T-cell (primary cell): ENCODE measurements around the gene ACTL6B. TPM values are rescaled to one million over a fixed set of nuclear protein-coding genes. Genes with fewer than 3 reads are reported as not detected.

Source experiments
- ATAC-seq, 4 experiments: fragments of 200-7000 bp in 3 of 4; fragments of 150-1000 bp in 1 of 4; cut with Tn5 transposase; replicated peaks in 1 of 4; 1 replicate in 3 of 4; 2 replicates in 1 of 4; pipeline ENCODE4 v1.10.0; 2021; ENCODE audit warnings: moderate library complexity in 3 of 4, mild to moderate bottlenecking in 2 of 4, moderate number of reproducible peaks in 1 of 4
- CTCF ChIA-PET, 2 donors: fragments of 300-600 bp; sonication (Branson Sonifier 250); formaldehyde crosslinking; loops; one replicate each; lab custom pipeline; 2022; ENCODE audit warnings: antibody characterized with exemption in 2 of 2; lab: Charles Lee
- POLR2A ChIA-PET, 2 donors: fragments of 300-600 bp; sonication (Branson Sonifier 250); formaldehyde crosslinking; loops; one replicate each; lab custom pipeline; 2022; ENCODE audit warnings: antibody characterized with exemption in 2 of 2; lab: Charles Lee
- DNase-seq, 35 experiments: peaks; one replicate each; pipeline versions ENCODE4 v3.0.0 to v3.0.0-alpha.2; 2013 to 2023
- H3K27ac ChIP-seq: one replicate; pipeline ENCODE4 v1.5.1; 2013; ENCODE audit warnings: low read length
- H3K27me3 ChIP-seq, 2 experiments: replicated peaks in 1 of 2; 1 replicate in 1 of 2; 2 replicates in 1 of 2; pipeline versions ENCODE4 v1.6.1 to v1.7.0; 2013; ENCODE audit warnings: low read length in 1 of 2, mixed read lengths in 1 of 2; ENCODE audit not compliant: control insufficient read depth in 2 of 2, insufficient read depth in 2 of 2; ENCODE audit errors: extremely low read depth in 1 of 2
- H3K36me3 ChIP-seq, 2 donors: 1 replicate in 1 of 2; 2 replicates in 1 of 2; pipeline versions ENCODE4 v1.6.1 to v1.7.0; 2013; ENCODE audit warnings: low read length in 1 of 2; ENCODE audit not compliant: control insufficient read depth in 2 of 2, insufficient read depth in 1 of 2; ENCODE audit errors: extremely low read depth in 1 of 2
- H3K4me1 ChIP-seq, 2 experiments: 1 replicate in 1 of 2; 2 replicates in 1 of 2; pipeline versions ENCODE4 v1.6.1 to v1.7.0; 2013; ENCODE audit warnings: low read length in 2 of 2, mixed read lengths in 1 of 2; ENCODE audit not compliant: insufficient read depth in 2 of 2, control insufficient read depth in 1 of 2; ENCODE audit errors: extremely low read depth in 1 of 2
- H3K4me3 ChIP-seq, 2 donors: 1 replicate in 1 of 2; 2 replicates in 1 of 2; pipeline versions ENCODE4 v1.5.1 to v1.7.0; 2013; ENCODE audit warnings: mild to moderate bottlenecking in 2 of 2, low read length in 1 of 2, moderate library complexity in 1 of 2; ENCODE audit not compliant: control insufficient read depth in 1 of 2; ENCODE audit errors: extremely low read depth in 1 of 2
- H3K9me3 ChIP-seq: 2 replicates; pipeline ENCODE4 v1.7.0; 2013
- H3K27ac Mint-ChIP-seq, 2 donors: one replicate each; pipeline ENCODE4 v1.8.0; 2020 to 2021; ENCODE audit warnings: mild to moderate bottlenecking in 2 of 2, mixed read lengths in 2 of 2
- H3K27me3 Mint-ChIP-seq, 2 donors: one replicate each; pipeline ENCODE4 v1.8.0; 2021 to 2022; ENCODE audit warnings: mixed read lengths in 2 of 2
- H3K36me3 Mint-ChIP-seq: one replicate; pipeline ENCODE4 v1.8.0; 2021; ENCODE audit warnings: mixed read lengths
- H3K4me1 Mint-ChIP-seq, 3 donors: one replicate each; pipeline ENCODE4 v1.8.0; 2020 to 2022; ENCODE audit warnings: mixed read lengths in 3 of 3, mild to moderate bottlenecking in 1 of 3
- H3K4me3 Mint-ChIP-seq, 3 donors: one replicate each; pipeline ENCODE4 v1.8.0; 2020 to 2022; ENCODE audit warnings: mild to moderate bottlenecking in 3 of 3, mixed read lengths in 3 of 3, moderate library complexity in 3 of 3
- H3K9me3 Mint-ChIP-seq, 3 donors: one replicate each; pipeline ENCODE4 v1.8.0; 2020 to 2022; ENCODE audit warnings: mixed read lengths in 3 of 3
- WGBS: methylation state at CpG from one replicate; pipeline ENCODE4 v1.1.5; 2013; ENCODE audit warnings: missing lambda C conversion rate; ENCODE audit not compliant: insufficient coverage; 5-methylcytosine and 5-hydroxymethylcytosine counted together
- total RNA-seq, 35 experiments: library from RNA in 6 of 35; stranded (reverse) in 6 of 35; fragments of 120-200 nt in 1 of 35; gene quantifications; one replicate each; pipeline versions ENCODE4 v1.2.1 to v1.2.4 and lab custom pipeline; 2013 to 2026

Gene ACTL6B
- total RNA-seq, 5 donors from 2014 or later (not counting 1 experiment from before 2014, with no cell fraction given): not detected

GRCh38 chr7:100681491-100682227 lies 25.4 kb upstream of the ACTL6B start:
- H3K4me3 ChIP-seq: no peak overlapping the region
- ATAC-seq: peak in 2 of 4 experiments; percentile 16 to 28
- peaks cover 34 to 83% of the 10 kb centered on the region in 2 donors for H3K36me3 ChIP-seq
- DNase-seq: no peak
- no peak overlapping the region for H3K27ac ChIP-seq
- 76% methylated on average over 25 of the region's 29 CpGs for WGBS
- Mint-ChIP-seq H3K9me3 (no peaks in the 10 kb centered on the region), H3K4me1 (peaks cover 34 to 41% (median 37%) of the 10 kb centered on the region in 3 donors), H3K36me3 (peaks cover 22% of the 10 kb centered on the region), H3K27me3 (no peaks in the 10 kb centered on the region), H3K4me3 (peak overlapping the region in 1 of 3 donors; percentile 40), H3K27ac (peak overlapping the region; percentile 36 to 55)
- CTCF ChIA-PET: interaction anchor here (1.7 to 1.9 kb wide), 2 partner anchors 10 to 49 kb away, joined by 3 to 8 read pairs; no protein-coding TSS in a partner anchor
- H3K27me3 ChIP-seq: no peaks in the 10 kb centered on the region
- H3K4me1 ChIP-seq: peaks cover 9 to 55% of the 10 kb centered on the region in 2 experiments
- POLR2A ChIA-PET: no interaction called here
- H3K9me3 ChIP-seq: no peaks in the 10 kb centered on the region

- Histone ChIP-seq H3K27me3 (no peaks in the 10 kb centered on the region), H3K27ac (peak overlapping the region; percentile 1), H3K36me3 (peaks cover 38 to 80% of the 10 kb centered on the region in 2 donors), H3K4me3 (no peak overlapping the region), H3K4me1 (peaks cover 11 to 63% of the 10 kb centered on the region in 2 experiments), H3K9me3 (no peaks in the 10 kb centered on the region)
- peak overlapping the region in 1 of 3 donors; percentile 22 for H3K4me3 Mint-ChIP-seq
- H3K4me1 Mint-ChIP-seq: peaks cover 38 to 44% (median 42%) of the 10 kb centered on the region in 3 donors
- no peaks in the 10 kb centered on the region for H3K9me3 Mint-ChIP-seq
- CTCF ChIA-PET: interaction anchor here (0.6 to 1.9 kb wide), 5 partner anchors 10 to 59 kb away, joined by 3 to 8 read pairs (median 8); no protein-coding TSS in a partner anchor
- peaks cover 22% of the 10 kb centered on the region for H3K36me3 Mint-ChIP-seq
- POLR2A ChIA-PET: interaction anchor here (0.5 to 1.4 kb wide), 4 partner anchors 8 to 514 kb away, joined by 3 to 14 read pairs (median 4); no protein-coding TSS in a partner anchor
- DNase-seq (no peak), ATAC-seq (no peak)
- peak overlapping the region; percentile 28 to 59 for H3K27ac Mint-ChIP-seq
- H3K27me3 Mint-ChIP-seq: no peaks in the 10 kb centered on the region
- 91% methylated on average over 16 of the region's 18 CpGs for WGBS
These were observed 24.5 kb upstream of the ACTL6B start for GRCh38 chr7:100680576-100681271.

- H3K4me3 ChIP-seq: no peak overlapping the region
- H3K9me3 ChIP-seq: no peaks in the 10 kb centered on the region
- POLR2A ChIA-PET: interaction anchor here (0.5 to 1.4 kb wide), 4 partner anchors 9 to 515 kb away, joined by 3 to 14 read pairs (median 4); no protein-coding TSS in a partner anchor
- Mint-ChIP-seq H3K36me3 (peaks cover 18% of the 10 kb centered on the region), H3K4me3 (peak overlapping the region in 1 of 3 donors; percentile 22), H3K4me1 (peaks cover 38 to 44% (median 42%) of the 10 kb centered on the region in 3 donors), H3K27me3 (no peaks in the 10 kb centered on the region), H3K9me3 (no peaks in the 10 kb centered on the region), H3K27ac (peak overlapping the region; percentile 28 to 34)
- H3K36me3 ChIP-seq: peaks cover 33 to 73% of the 10 kb centered on the region in 2 donors
- H3K4me1 ChIP-seq: peaks cover 11 to 63% of the 10 kb centered on the region in 2 experiments
- DNase-seq (no peak), ATAC-seq (no peak)
- 100% methylated on average over 4 of the region's 13 CpGs for WGBS
- H3K27me3 ChIP-seq: no peaks in the 10 kb centered on the region
- no peak overlapping the region for H3K27ac ChIP-seq
- CTCF ChIA-PET: interaction anchor here (0.7 to 1.9 kb wide), 4 partner anchors 10 to 58 kb away, joined by 3 to 8 read pairs (median 8); no protein-coding TSS in a partner anchor
These were observed 23.8 kb upstream of the ACTL6B start for GRCh38 chr7:100679927-100680575.

- Mint-ChIP-seq H3K4me3 (peak overlapping the region in 1 of 3 donors; percentile 38), H3K27ac (peak overlapping the region; percentile 34 to 76), H3K36me3 (peaks cover 18% of the 10 kb centered on the region), H3K4me1 (peaks cover 38 to 44% (median 42%) of the 10 kb centered on the region in 3 donors), H3K9me3 (no peaks in the 10 kb centered on the region), H3K27me3 (no peaks in the 10 kb centered on the region)
- H3K27me3 ChIP-seq: no peaks in the 10 kb centered on the region
- peaks cover 26 to 66% of the 10 kb centered on the region in 2 donors for H3K36me3 ChIP-seq
- ChIA-PET POLR2A (interaction anchor here in 1 of 2 donors (1.4 kb wide), 1 partner anchor 10 kb away, joined by 5 read pairs; no protein-coding TSS in a partner anchor), CTCF (interaction anchor here in 1 of 2 donors (1.7 kb wide), 1 partner anchor 47 kb away, joined by 3 read pairs; no protein-coding TSS in a partner anchor)
- H3K4me1 ChIP-seq: peaks cover 11 to 63% of the 10 kb centered on the region in 2 experiments
- 100% methylated on average over 4 of the region's 13 CpGs for WGBS
- H3K9me3 ChIP-seq: no peaks in the 10 kb centered on the region
- no peak overlapping the region for H3K27ac ChIP-seq
- no peak overlapping the region for H3K4me3 ChIP-seq
- ATAC-seq (no peak), DNase-seq (no peak)
These were observed 23.1 kb upstream of the ACTL6B start for GRCh38 chr7:100679129-100679926.

GRCh38 chr7:100678291-100678984 lies 22.2 kb upstream of the ACTL6B start:
- no peaks in the 10 kb centered on the region for H3K27me3 ChIP-seq
- no peaks in the 10 kb centered on the region for H3K9me3 ChIP-seq
- no peak for ATAC-seq
- Mint-ChIP-seq H3K27ac (peak overlapping the region; percentile 67 to 88), H3K36me3 (peaks cover 18% of the 10 kb centered on the region), H3K9me3 (no peaks in the 10 kb centered on the region), H3K27me3 (no peaks in the 10 kb centered on the region), H3K4me3 (peak overlapping the region in 2 of 3 donors; percentile 24 to 47), H3K4me1 (peaks cover 38 to 44% (median 42%) of the 10 kb centered on the region in 3 donors)
- WGBS: 88% methylated on average over 30 of the region's 35 CpGs
- POLR2A ChIA-PET: interaction anchor here in 1 of 2 donors (0.7 kb wide), 1 partner anchor 1739 kb away, joined by 3 read pairs; no protein-coding TSS in a partner anchor
- CTCF ChIA-PET: interaction anchor here in 1 of 2 donors (0.5 kb wide), 1 partner anchor 13 kb away, joined by 3 read pairs; no protein-coding TSS in a partner anchor
- no peak overlapping the region for H3K27ac ChIP-seq
- peaks cover 21 to 57% of the 10 kb centered on the region in 2 donors for H3K36me3 ChIP-seq
- DNase-seq: peak in 1 of 35 experiments; percentile 18
- H3K4me1 ChIP-seq: peaks cover 11 to 63% of the 10 kb centered on the region in 2 experiments
- no peak overlapping the region for H3K4me3 ChIP-seq
